HG02970 (cell line): ENCODE results near the gene TAGLN.

ENCODE experiments used
- ATAC-seq: cut with Tn5 transposase; IDR thresholded peaks from one replicate; pipeline ENCODE4 v1.9.1; 2021; ENCODE audit warnings: mild to moderate bottlenecking, moderate library complexity, moderate number of reproducible peaks; ENCODE audit not compliant: unreplicated experiment, low FRiP score

Gene TAGLN

DNA sequence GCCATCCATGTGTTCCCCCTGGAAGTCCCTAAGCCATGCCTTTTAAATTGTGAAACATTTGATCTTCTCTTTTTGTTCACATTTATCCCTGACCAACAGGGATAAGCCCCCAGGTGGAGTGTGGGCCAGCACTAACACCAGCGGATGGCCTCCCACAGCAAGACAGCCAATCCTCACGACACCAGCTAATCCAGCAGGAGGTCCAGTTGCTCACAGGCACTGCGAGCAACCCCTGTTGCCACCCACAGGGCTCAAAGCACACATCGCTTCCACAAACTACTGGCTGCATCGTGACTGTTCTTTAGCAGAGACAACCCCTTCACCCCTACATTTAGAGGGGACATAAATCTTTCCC, 30.7 kb downstream of the TAGLN start:
- no peak for ATAC-seq

DNA sequence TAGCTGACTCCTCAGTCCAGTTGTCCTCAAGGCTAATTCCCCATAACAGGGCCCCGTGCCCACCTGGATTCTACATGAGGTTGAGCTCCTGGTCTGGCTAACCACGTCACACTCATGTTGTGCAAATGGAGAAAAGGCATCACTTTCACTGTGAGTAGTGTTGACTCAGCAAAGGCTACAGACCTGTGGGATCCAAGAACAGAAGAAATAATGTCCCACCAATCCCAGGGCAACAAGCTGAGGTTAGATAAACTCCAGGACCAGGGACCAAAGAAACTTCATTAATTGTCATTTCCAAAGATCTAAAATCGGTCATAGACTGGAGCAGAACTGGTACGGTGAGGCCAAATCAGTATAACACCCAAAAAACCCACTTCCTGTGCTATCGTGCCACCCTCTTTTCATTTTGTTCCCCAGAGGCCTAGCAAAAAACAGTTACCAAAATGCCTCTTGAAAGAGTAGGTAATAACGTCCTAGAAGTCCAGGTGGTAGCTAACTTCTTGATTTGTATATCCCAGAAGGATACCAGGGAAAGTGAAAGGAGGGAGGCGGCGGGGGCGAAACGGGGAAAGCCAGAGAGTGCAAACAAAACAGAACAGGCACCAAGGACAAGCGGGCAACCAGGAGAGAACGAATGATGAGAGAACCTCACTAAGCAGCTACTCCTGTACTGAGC, 31.3 kb downstream of the TAGLN start:
- ATAC-seq = no peak

- no peak for ATAC-seq
Observed at GRCh38 chr11:117230999-117231841, 32.0 kb downstream of the TAGLN start.

GRCh38 chr11:117231842-117232091, 32.6 kb downstream of the TAGLN start, which contains the start of gene PCSK7:
Gene PCSK7, minus strand, starts transcription at chr11:117232073. Its CDS starts 2,229 bp downstream, at chr11:117229844.
- no peak for ATAC-seq

GRCh38 chr11:117232092-117232878, 33.1 kb downstream of the TAGLN start, which contains the start of gene RNF214:
Gene RNF214, plus strand, starts transcription at chr11:117232671. Its CDS starts 1,602 bp downstream, at chr11:117234273.
- ATAC-seq = peak; percentile 84

DNA sequence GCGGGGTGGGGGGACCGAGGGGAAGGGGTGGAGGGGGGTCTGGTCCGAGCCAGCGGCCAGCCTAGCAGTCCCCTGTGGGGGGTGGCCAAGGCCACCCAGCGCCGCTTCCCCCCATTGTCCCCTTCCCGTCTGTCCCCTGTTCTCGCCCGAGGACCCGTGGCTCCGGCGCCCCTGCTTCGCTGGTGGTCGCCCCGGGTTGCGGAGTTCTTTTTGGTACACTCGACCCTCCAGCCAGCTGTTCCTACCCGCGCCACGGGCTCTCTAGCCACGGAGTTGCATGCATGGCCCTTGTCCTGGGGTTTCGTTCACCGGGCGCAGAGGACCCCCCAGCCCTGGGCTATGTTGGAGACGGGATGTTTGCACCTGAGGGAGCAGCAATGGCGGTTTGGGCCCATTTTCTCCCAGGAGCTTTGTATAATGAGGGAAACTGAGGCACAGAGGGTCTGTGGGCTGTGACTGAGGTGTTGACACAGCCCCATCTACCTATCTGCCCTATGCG, 33.8 kb downstream of the TAGLN start:
- no peak for ATAC-seq

DNA sequence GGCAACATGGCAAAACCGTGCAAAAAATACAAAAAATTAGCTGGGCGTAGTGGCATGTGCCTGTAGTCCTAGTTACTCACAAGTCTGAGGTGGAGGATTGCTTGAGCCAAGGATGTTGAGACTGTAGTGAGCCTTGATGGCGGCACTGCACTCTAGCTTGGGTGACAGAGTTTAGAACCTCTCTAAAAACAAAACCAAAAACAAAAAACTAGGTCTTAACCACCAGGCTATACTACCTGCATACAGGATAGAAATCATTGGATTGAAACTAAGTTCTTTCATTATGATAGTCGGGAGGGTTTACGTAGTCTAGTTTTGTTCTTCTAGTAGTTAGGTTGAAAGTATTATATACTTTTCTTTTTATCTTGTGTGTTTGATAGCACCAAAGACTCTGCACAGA, 39.1 kb downstream of the TAGLN start:
- ATAC-seq = no peak

- no peak for ATAC-seq
Observed at GRCh38 chr11:117239295-117239694, 40.1 kb downstream of the TAGLN start.

DNA sequence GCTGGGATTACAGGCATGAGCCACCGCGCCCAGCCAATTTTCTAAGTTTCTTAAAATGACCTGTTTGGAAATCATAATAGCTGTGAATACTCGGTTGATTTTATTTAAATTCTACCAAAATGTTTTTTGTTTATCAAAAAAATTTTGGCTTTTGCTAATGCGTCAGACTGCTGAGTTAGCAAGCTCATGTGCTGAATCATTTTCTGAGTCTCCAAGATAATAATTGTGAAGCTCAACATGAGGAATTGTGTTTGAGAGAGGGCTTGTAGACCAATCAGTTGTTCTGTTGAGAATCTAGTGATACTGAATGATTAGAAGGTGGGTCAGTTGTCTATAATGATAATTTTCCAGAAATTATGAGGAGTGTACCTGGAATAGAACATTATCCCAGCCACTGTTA, 49.2 kb downstream of the TAGLN start:
- no peak for ATAC-seq

GRCh38 chr11:117249571-117249970, 50.4 kb downstream of the TAGLN start:
- no peak for ATAC-seq

- ATAC-seq = no peak
Observed at GRCh38 chr11:117251506-117251905, 52.3 kb downstream of the TAGLN start.

DNA sequence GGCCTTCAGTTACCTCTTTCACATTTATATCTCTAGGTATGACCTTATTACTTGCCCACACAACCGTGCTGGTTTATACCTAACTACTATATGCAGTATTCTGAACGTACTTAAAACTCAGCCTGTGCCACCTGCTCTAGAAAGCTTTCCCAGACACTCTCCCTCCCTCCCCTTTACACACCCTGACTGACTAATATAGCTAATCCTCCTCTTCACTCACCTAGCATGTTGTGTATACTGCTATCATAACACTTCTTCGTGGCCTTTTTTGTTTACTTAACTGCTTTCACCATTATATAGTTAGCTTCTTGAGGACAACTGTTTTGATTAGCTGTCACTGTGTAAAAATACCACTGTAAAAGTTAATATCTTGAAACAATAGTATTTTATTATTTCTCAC, 56.8 kb downstream of the TAGLN start:
- no peak for ATAC-seq

- no peak for ATAC-seq
Observed at GRCh38 chr11:117256573-117256972, 57.4 kb downstream of the TAGLN start.
